Heart left ventricle (tissue), 16 donors: ENCODE data around the gene OR51B5. TPM values are rescaled to one million over a fixed set of nuclear protein-coding genes. Genes with fewer than 3 reads are reported as not detected.

Experiments used
- ATAC-seq, 4 donors: fragments of 200-7000 bp; cut with Tn5 transposase; one replicate each; pipeline ENCODE4 v1.9.1; 2020 to 2022; ENCODE audit warnings: moderate library complexity in 4 of 4, mild to moderate bottlenecking in 3 of 4, moderate number of reproducible peaks in 1 of 4
- DNase-seq, 5 donors: peaks; one replicate each; pipeline ENCODE4 v3.0.0-alpha.2; 2020
- H3K27ac ChIP-seq, 12 donors: fragments of 200-600 bp; sonication (generic) in 4 of 12; one replicate each; pipeline versions ENCODE4 v1.5.0 to v1.8.0; 2016 to 2022; ENCODE audit warnings: mild to moderate bottlenecking in 2 of 12
- H3K27me3 ChIP-seq, 9 donors: fragments of 200-600 bp; sonication (generic) in 2 of 9; one replicate each; pipeline versions ENCODE4 v1.5.1 to v1.8.0; 2016 to 2022; ENCODE audit warnings: mild to moderate bottlenecking in 3 of 9
- H3K36me3 ChIP-seq, 9 donors: fragments of 200-600 bp; sonication (generic) in 2 of 9; one replicate each; pipeline versions ENCODE4 v1.5.0 to v1.8.0; 2018 to 2022; ENCODE audit warnings: mild to moderate bottlenecking in 2 of 9
- H3K4me1 ChIP-seq, 12 donors: fragments of 200-600 bp; sonication (generic) in 4 of 12; one replicate each; pipeline versions ENCODE4 v1.5.0 to v1.8.0; 2016 to 2022; ENCODE audit warnings: mild to moderate bottlenecking in 3 of 12
- H3K4me3 ChIP-seq, 12 donors: fragments of 200-600 bp; sonication (generic) in 4 of 12; one replicate each; pipeline versions ENCODE4 v1.5.0 to v1.8.0; 2017 to 2022; ENCODE audit warnings: mild to moderate bottlenecking in 9 of 12, moderate library complexity in 4 of 12
- H3K9me3 ChIP-seq, 12 donors: fragments of 200-600 bp; sonication (generic) in 4 of 12; one replicate each; pipeline versions ENCODE4 v1.5.0 to v1.8.0; 2016 to 2022; ENCODE audit warnings: mild to moderate bottlenecking in 1 of 12
- POLR2A ChIP-seq, 2 donors: fragments of 450-650 bp; IDR thresholded peaks; one replicate each; pipeline ENCODE4 v1.6.1; 2017; ENCODE audit warnings: antibody characterized with exemption in 2 of 2, mild to moderate bottlenecking in 2 of 2, moderate library complexity in 2 of 2
- WGBS, 4 donors: extraction: QIAGEN DNeasy Blood & Tissue Kit in 2 of 4; methylation state at CpG; one replicate each; pipeline versions ENCODE4 v1.1.5 to v1.1.7; 2013 to 2018; 5-methylcytosine and 5-hydroxymethylcytosine counted together
- intact Hi-C, 10 donors: fragments of 100-400 bp; cut with DNase I; formaldehyde crosslinking; loops; one replicate each; pipeline versions ENCODE4 v1.11.1 to v1.14.2; 2022
- long read RNA-seq, 3 donors: library from polyadenylated mRNA; unstranded; transcript quantifications; one replicate each; pipeline ENCODE4 v2.0.0, GENCODE V29; 2020 to 2021
- polyA plus RNA-seq, 2 donors: library from polyadenylated mRNA; stranded (reverse); fragments of 200-250 nt; gene quantifications; one replicate each; pipeline ENCODE4 v1.2.3, GENCODE V29; 2013
- total RNA-seq, 9 donors: library from RNA; depleted of rRNA in 2 of 9; stranded (reverse); fragments of >200 nt in 2 of 9; fragmentation: NEBNext Ultra II Directional in 3 of 9; extraction: Animal tissue kit (Norgen Biotek cat#: 25700) in 3 of 9; gene quantifications; one replicate each; pipeline versions ENCODE4 v1.1.0 to v1.2.4, GENCODE V29; 2016 to 2023
- TF ChIP-seq, protein P1 (sequence below), 12 donors: fragments of 200-600 bp; sonication (generic) in 4 of 12; IDR thresholded peaks; one replicate each; pipeline versions ENCODE4 v1.5.0 to v1.8.0; 2018 to 2022; ENCODE audit warnings: antibody characterized with exemption in 12 of 12, mild to moderate bottlenecking in 5 of 12
- donor health status: ischemic (EF 13 %, LVEDD 7.1; RV severe dilation, severe dysfunction).
- donor health status: healthy with polysubstance abuse.
- donor health status: DM: no; HTN: yes; CAD: no.
- donor health status: DM: no; HTN: no; CAD: no.
- donor health status: ischemic (EF 25% LVEDD 6.9; RV normal size, moderate dysfunction).
- donor health status: ischemic (EF 25% LVEDD 5.7; RV mildly dilated, moderate dysfunction).
- donor health status: healthy.
- donor health status: DM: yes; HTN: yes; CAD: no.
- donor health status: ischemic (EF 35%, LVEDD 5.7; RV mildly dilated, moderate dysfunction).
- donor health status: nonischemic (EF 11% LVEDD 7.7; RV severe dilation, severe dysfunction).
- donor health status: DM: yes; HTN: yes; CAD: no.
- donor health status: PGD.
- donor health status: ischemic (EF 29% LVEDD 5.4; RV normal size, mild dysfunction).
- donor health status: nonischemic (EF 23%, LVEDD 6.1; RV moderate dilation, normal function).

Gene OR51B5, protein sequence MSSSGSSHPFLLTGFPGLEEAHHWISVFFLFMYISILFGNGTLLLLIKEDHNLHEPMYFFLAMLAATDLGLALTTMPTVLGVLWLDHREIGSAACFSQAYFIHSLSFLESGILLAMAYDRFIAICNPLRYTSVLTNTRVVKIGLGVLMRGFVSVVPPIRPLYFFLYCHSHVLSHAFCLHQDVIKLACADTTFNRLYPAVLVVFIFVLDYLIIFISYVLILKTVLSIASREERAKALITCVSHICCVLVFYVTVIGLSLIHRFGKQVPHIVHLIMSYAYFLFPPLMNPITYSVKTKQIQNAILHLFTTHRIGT
- under 1 TPM in 1 of 9 donors, not detected in 8; 0.80 TPM for total RNA-seq
- under 1 TPM in 1 of 2 donors, not detected in 1; 0.11 TPM for polyA plus RNA-seq
- long read RNA-seq, donor 1 = 0 reads
- long read RNA-seq, donor 2 = 0 reads
- long read RNA-seq, donor 3 = 0 reads

DNA sequence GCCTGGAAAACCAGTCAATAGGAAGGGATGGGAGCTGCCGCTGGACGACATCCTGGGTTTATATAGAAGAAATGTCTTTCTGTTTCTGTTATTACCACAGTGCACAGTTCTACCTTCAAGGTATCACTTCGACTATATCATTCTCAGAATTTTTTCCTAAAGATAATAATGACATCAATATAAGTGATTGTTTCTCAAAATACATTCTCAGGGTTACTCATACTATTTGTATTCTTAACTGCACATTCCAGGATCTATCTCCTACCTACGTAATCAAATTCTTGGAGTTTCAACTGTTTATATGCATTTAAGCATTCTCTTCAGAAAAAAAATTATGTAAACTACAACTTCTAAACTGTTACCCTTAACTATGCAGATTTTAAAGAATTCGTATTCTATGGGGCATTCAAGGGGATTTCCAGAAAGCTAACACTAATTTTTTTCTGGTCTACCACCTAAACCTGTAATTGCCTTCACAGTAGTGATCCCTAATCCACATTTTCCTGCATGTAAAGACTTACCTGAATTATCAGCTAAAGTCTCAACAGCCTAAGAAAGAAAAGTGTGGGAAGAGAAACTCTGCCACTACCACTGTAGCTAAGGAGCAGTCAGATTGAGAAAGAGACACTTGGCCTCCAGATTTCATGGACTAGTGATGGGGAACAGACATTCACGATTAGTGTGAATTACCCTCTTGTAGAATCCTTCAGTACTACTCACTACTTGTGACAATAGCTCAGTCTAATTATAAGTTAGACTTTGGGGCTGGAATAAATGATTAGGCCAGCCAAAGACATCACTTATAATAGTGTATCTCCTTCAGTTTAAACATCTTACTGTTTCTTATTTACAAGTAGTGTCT lies at the start of gene OR51B5:
Gene OR51B5, minus strand, starts transcription at position 51 of the 862 bp plus-strand sequence. Its CDS starts 0 bp downstream, at position 51.
- H3K36me3 ChIP-seq = no peaks in the 10 kb centered on the region
- no peaks in the 10 kb centered on the region for H3K4me1 ChIP-seq
- no peak for DNase-seq
- no peaks in the 10 kb centered on the region for H3K27me3 ChIP-seq
- no peak for ATAC-seq
- H3K9me3 ChIP-seq = no peaks in the 10 kb centered on the region
- TF ChIP-seq, protein P1, sequence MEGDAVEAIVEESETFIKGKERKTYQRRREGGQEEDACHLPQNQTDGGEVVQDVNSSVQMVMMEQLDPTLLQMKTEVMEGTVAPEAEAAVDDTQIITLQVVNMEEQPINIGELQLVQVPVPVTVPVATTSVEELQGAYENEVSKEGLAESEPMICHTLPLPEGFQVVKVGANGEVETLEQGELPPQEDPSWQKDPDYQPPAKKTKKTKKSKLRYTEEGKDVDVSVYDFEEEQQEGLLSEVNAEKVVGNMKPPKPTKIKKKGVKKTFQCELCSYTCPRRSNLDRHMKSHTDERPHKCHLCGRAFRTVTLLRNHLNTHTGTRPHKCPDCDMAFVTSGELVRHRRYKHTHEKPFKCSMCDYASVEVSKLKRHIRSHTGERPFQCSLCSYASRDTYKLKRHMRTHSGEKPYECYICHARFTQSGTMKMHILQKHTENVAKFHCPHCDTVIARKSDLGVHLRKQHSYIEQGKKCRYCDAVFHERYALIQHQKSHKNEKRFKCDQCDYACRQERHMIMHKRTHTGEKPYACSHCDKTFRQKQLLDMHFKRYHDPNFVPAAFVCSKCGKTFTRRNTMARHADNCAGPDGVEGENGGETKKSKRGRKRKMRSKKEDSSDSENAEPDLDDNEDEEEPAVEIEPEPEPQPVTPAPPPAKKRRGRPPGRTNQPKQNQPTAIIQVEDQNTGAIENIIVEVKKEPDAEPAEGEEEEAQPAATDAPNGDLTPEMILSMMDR (IDR thresholded peaks at IDR 0.05) = no peak
- TF ChIP-seq POLR2A (IDR thresholded peaks at IDR 0.05) = no peak
- intact Hi-C loops = no loop called here
- no peak within 1 kb of the TSS for H3K27ac ChIP-seq
- WGBS, 4 donors = 73 to 80% (median 77%) methylated on average over 6 of the region's 6 CpGs
- H3K4me3 ChIP-seq = no peak within 1 kb of the TSS

DNA sequence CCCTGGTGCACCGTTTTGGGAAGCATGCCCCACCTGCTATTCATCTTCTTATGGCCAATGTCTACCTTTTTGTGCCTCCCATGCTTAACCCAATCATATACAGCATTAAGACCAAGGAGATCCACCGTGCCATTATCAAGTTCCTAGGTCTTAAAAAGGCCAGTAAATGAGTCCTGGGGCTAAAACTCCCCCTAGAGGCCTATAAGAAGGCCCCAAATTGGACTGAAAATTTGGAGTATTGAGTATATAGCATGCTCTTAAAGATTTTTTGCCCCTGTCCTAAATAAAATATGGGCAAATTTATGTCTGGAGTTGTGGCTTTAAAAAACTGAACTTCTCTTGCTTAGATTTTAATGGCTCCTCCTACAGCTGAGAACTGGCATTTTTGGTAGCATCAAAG lies 46.9 kb upstream of the OR51B5 start:
- no peak for ATAC-seq
- WGBS, 4 donors = 58 to 71% (median 64%) methylated on average over 2 of the region's 2 CpGs
- no peak for DNase-seq
- Histone ChIP-seq H3K4me3 (no peak overlapping the region), H3K27me3 (no peaks in the 10 kb centered on the region), H3K27ac (no peak overlapping the region), H3K9me3 (no peaks in the 10 kb centered on the region), H3K36me3 (no peaks in the 10 kb centered on the region), H3K4me1 (no peaks in the 10 kb centered on the region)
- TF ChIP-seq POLR2A (IDR thresholded peaks at IDR 0.05) = no peak
- TF ChIP-seq, protein P1 (IDR thresholded peaks at IDR 0.05) = no peak
- intact Hi-C loops = no loop called here

DNA sequence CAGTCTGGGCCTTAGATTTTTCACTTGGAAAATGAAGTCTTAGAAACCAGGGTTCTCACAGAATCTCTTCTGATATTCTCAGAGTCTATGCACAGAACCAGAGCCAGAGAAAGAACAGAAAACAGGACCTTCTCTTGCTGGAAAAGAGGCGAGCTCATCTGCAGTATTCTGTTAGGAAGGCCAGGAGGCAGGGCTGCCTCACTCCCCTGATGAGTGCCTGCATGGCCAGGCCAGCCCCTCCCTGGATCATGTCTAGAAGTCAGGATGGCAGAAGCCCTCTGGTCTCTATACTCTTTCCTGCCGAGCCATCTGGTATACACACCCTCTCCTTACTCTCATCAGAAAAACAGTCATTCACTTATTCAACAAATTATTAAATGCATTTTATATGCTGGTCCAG lies 41.0 kb upstream of the OR51B5 start:
- Histone ChIP-seq H3K27me3 (no peaks in the 10 kb centered on the region), H3K4me3 (no peak overlapping the region), H3K36me3 (no peaks in the 10 kb centered on the region), H3K9me3 (peaks cover 0 to 3% (median 0%) of the 10 kb centered on the region in 12 donors), H3K4me1 (no peaks in the 10 kb centered on the region), H3K27ac (no peak overlapping the region)
- ATAC-seq (no peak), DNase-seq (no peak)
- no peak for TF ChIP-seq POLR2A (IDR thresholded peaks at IDR 0.05)
- TF ChIP-seq, protein P1 (IDR thresholded peaks at IDR 0.05) = no peak
- intact Hi-C loops = loop anchor here in 9 of 10 donors (5.0 to 10.0 kb wide), 7 partner anchors 177 to 760 kb away; partner anchors contain the start of gene OR51V1 (in 3 of the 9)
- WGBS, 4 donors = 49 to 65% (median 57%) methylated on average over 2 of the region's 2 CpGs

DNA sequence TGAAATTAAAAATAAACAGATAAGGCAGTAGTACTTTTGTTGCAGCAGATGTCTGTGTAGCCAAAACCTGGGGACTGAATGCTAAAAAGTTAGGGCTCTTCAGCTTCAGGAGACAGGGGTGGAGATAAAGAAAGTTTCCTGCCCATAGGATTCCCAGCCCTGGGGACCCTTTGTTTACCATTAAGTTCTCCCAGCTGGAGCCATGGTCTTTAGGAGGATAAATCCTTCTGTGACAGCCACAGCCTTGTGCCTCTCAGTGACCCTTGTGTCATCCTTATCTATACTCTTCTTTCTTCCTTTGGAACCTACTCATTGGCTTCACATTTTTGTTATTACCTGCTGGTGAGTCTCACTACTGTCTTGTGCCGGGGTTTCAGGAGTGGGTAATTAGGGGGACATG lies 40.3 kb upstream of the OR51B5 start, which contains the start of gene OR51M1:
Gene OR51M1, plus strand, starts transcription at position 237 of the 400 bp plus-strand sequence. CDS start 5,587 bp downstream, outside the sequence.
- TF ChIP-seq, protein P1 (IDR thresholded peaks at IDR 0.05) = no peak

More for the DNA sequence above, 40.3 kb upstream of the OR51B5 start, which contains the start of gene OR51M1:
- ATAC-seq (no peak), DNase-seq (no peak)
- no peak within 1 kb of the TSS for H3K4me3 ChIP-seq
- intact Hi-C loops = loop anchor here in 9 of 10 donors (5.0 to 10.0 kb wide), 7 partner anchors 176 to 759 kb away; partner anchors contain the start of gene OR51V1 (in 3 of the 9)
- WGBS, 4 donors = 41 to 74% (median 45%) methylated on average over 1 of the region's 1 CpG
- H3K27ac ChIP-seq = no peak within 1 kb of the TSS
- no peaks in the 10 kb centered on the region for H3K4me1 ChIP-seq
- H3K9me3 ChIP-seq = peaks cover 0 to 3% (median 0%) of the 10 kb centered on the region in 12 donors
- H3K36me3 ChIP-seq = no peaks in the 10 kb centered on the region
- H3K27me3 ChIP-seq = no peaks in the 10 kb centered on the region
